ENCODE data around the gene POP4. TPM values are rescaled to one million over a fixed set of nuclear protein-coding genes. Genes with fewer than 3 reads are reported as not detected.

Gene POP4
- total RNA-seq, 1 experiment from 2014 or later: 75.0 TPM

- Mint-ChIP-seq H3K4me3 (ENCODE audit: unreplicated experiment) (no peak overlapping the region), H3K36me3 (ENCODE audit: insufficient read depth, unreplicated experiment) (peaks cover 6% of the 10 kb centered on the region), H3K27ac (ENCODE audit: unreplicated experiment) (no peak overlapping the region), H3K9me3 (ENCODE audit: unreplicated experiment) (peaks cover 14% of the 10 kb centered on the region), H3K4me1 (ENCODE audit: low read depth, unreplicated experiment) (no peaks in the 10 kb centered on the region), H3K27me3 (ENCODE audit: insufficient read depth, unreplicated experiment) (peaks cover 2% of the 10 kb centered on the region)
- POLR2A ChIA-PET: no interaction called here
- CTCF ChIA-PET: no interaction called here
- H3K9me3 ChIP-seq: peaks cover 9% of the 10 kb centered on the region
- intact Hi-C loops (cut with micrococcal nuclease; ENCODE audit: unreplicated experiment): no loop called here
- BruUV-seq (replicated peaks): no TSS peak
- H3K4me3 ChIP-seq (ENCODE audit: low read depth, low read length): no peak overlapping the region
- no peaks in the 10 kb centered on the region for H3K4me1 ChIP-seq
- TF ChIP-seq CTCF (IDR thresholded peaks at IDR 0.05; ENCODE audit: insufficient read depth in 1 of 2, low read depth in 1 of 2, low read length in 1 of 2, severe bottlenecking in 1 of 2, unreplicated experiment in 1 of 2): no peak
- H3K27me3 ChIP-seq (replicated peaks; ENCODE audit: control insufficient read depth, insufficient read depth, low read length): no peaks in the 10 kb centered on the region
- no peak for DNase-seq
- H3K36me3 ChIP-seq (ENCODE audit: control insufficient read depth, insufficient read depth, low read length): no peaks in the 10 kb centered on the region
Measured at GRCh38 chr19:29560313-29561075, 45.6 kb upstream of the POP4 start.

- H3K4me1 Mint-ChIP-seq (ENCODE audit: low read depth, unreplicated experiment): no peaks in the 10 kb centered on the region
- BruUV-seq (replicated peaks): no TSS peak
Measured at GRCh38 chr19:29561601-29562000, 44.5 kb upstream of the POP4 start.

More at GRCh38 chr19:29561601-29562000, 44.5 kb upstream of the POP4 start:
- no peak for TF ChIP-seq CTCF (IDR thresholded peaks at IDR 0.05; ENCODE audit: insufficient read depth in 1 of 2, low read depth in 1 of 2, low read length in 1 of 2, severe bottlenecking in 1 of 2, unreplicated experiment in 1 of 2)
- ChIA-PET POLR2A (no interaction called here), CTCF (no interaction called here)
- no peaks in the 10 kb centered on the region for H3K4me1 ChIP-seq
- Mint-ChIP-seq H3K9me3 (ENCODE audit: unreplicated experiment) (peaks cover 10% of the 10 kb centered on the region), H3K36me3 (ENCODE audit: insufficient read depth, unreplicated experiment) (peaks cover 3% of the 10 kb centered on the region), H3K27ac (ENCODE audit: unreplicated experiment) (no peak overlapping the region), H3K27me3 (ENCODE audit: insufficient read depth, unreplicated experiment) (peaks cover 2% of the 10 kb centered on the region), H3K4me3 (ENCODE audit: unreplicated experiment) (no peak overlapping the region)
- intact Hi-C loops (cut with micrococcal nuclease; ENCODE audit: unreplicated experiment): no loop called here
- no peak overlapping the region for H3K4me3 ChIP-seq (ENCODE audit: low read depth, low read length)
- H3K27me3 ChIP-seq (replicated peaks; ENCODE audit: control insufficient read depth, insufficient read depth, low read length): no peaks in the 10 kb centered on the region
- no peaks in the 10 kb centered on the region for H3K36me3 ChIP-seq (ENCODE audit: control insufficient read depth, insufficient read depth, low read length)
- peaks cover 9% of the 10 kb centered on the region for H3K9me3 ChIP-seq
- DNase-seq: no peak
